ENCODE measurements around the gene HMX1.

HMX1 gene

DNA sequence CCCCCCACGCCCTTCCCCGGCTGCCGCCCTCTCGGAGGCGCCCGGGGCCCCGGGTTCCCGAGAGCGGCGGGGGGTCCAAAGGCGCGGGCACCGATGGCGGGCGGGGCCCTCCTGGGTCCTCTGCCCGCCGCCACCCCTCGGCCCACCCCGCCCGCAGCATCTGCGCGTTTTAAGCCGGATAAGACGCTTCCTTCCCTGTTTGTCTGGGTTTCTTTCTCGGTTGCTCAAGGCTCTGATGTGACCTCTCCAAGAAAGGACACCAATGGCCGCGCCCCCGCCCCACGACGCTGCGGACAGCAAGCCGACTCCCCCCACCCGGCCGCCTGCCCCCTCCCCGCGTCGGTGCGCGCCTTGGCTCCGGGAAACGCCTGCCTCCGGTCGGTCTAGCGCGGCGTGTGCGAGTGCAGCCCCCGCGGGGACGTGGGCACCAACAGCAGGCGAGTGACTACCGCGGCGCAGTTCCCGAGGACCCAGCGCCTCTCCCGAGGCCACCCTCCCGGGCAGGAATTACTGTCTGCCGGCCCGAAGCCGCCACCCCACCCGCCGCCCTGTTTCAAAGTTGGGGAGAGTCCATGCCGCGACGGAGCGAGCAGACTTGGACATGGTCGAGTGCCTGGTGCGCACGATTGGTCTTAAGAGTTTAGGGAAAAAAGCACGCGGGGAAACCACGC, 21.1 kb upstream of the HMX1 start:
- no peak for DNase-seq (ENCODE audit: low spot score)

DNA sequence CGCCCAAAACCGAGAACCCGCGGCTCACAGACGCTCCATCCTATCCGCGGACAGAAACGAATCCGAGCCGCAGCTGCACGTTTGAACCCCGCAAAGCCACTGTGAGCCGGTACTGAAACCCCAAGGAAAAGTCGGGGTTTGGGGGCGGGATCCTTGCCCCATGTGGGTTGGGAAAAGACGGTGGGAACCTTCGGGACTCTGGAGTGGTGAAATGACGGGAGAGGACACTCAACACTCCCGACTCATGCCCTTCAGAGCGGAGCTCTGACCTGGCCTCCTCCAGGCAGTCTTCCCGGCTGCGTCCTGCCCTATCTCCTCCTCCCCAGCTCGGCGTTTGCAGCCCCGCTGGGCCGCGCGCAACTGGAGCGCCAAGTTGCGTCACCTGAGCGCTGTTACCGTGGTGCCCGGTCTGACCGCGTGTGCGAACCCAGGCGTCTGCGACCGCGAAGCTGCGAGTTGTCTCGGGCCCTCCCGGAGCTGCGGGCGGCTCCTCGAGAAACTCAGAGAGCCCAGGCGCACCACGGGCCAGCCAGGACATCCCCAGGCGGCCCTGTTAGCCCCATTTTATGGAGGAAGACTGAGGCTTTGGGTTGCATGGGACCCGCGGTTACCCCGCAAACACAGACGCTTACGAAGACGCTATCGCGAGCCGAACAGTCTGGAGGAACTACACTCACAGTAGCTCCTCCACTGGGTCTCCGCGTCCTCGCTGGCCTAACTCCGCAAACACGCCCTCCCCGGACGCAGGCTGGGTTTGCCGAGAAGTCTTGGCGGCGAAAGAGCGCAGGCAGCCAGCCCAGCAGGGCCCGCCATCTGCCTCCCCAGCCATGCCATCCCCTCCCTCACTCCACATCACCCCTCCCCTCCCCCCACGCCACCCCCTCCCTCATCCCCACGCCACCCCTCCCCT, 20.3 kb upstream of the HMX1 start:
- DNase-seq (ENCODE audit: low spot score): no peak

DNA sequence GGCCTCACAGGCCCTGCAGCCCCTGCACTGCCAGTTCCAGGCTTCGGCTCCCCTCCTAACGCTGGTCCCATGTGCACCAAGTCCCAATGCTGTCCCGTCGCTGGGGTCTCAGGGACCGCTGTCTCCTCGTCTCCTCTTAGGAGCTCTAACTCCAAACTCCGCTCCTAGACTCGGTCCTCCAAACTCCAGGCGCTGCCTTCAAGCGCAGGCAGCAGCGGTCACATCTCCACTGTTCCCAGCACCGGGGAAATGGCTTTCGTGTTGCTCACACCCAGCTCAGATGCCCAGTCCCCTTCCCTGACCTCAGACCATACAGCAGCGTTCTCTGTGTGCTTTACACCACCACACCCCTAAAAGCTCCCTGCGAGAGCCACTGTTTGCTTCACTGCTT, 19.6 kb upstream of the HMX1 start:
- DNase-seq (ENCODE audit: low spot score): no peak

DNA sequence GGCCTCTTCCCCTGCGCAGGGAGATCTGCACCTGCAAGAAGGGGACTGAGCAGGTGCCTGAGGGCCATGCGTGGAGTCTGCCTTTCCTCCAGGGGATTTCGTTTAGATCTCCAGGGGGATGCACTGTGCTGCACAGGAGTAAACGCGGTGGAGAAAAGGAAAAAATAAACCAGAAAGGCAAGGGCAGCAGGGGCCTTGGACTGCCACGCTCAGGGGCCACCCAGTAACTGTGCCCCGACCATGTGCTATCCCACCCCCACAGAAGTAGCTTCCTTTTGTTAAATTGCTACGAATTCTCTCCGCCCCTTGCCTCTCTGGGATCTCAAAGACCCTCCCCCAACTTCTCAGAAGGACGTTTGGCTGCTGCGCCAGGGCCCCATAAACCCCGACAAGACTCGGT, 17.2 kb upstream of the HMX1 start:
- DNase-seq (ENCODE audit: low spot score): no peak

DNA sequence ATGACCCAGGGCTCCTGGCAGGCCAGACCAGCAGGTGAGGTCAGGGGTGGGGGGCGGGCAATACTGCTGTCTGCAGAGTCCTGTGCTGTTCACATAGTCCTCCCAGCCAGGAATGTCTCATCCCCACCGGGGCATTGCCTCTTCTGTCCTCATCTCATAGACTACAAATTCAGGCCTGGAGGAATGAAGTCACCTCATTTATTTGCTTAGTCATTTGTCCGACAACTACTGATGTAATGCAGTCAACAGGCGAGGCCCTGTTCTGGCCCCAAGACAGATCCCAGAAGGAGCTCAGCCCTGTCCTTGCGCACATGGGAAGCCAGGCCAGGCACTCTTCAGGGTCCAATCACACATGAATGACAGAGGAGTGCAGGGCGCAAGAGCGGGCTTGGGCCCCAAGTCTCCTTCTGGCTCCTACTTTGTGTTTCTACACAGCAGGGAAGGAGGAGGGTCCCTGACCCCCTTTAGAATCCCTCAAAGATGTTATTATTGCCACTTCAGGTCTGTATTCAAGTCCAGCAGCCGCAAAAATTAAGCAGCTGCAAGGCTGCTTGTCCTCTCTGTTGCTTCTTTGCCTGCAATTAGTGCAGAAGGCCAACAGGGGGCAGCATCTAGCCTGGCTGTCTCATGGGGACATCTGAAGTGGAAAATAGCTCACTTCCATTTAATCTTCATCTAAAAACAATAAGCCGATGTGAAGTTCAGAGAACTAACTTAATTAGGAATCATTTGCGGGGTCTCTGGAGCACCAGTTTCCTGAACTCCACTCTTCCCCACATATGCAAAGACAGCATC, 15.2 kb upstream of the HMX1 start:
- no peak for DNase-seq (ENCODE audit: low spot score)

DNA sequence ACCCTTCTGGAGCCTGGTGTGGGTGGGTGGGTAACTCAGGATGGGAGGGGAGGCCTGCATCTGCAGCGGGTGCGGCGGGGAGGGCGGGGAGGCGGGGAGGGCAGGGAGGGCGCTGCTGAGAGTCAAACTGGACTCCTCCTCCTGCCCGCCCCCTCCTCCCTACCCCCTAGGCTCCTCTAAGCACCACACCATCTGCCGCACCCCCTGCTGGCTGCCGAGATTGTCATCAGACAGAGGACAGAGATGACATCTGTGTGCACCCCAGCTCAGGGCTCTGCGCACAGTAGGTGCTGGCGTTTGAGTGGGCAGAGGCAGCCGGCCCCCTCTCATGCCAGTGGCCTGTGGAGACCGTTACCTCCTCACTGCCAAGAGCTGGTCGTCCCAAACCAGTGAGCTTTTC, 10.6 kb upstream of the HMX1 start:
- no peak for DNase-seq (ENCODE audit: low spot score)

DNA sequence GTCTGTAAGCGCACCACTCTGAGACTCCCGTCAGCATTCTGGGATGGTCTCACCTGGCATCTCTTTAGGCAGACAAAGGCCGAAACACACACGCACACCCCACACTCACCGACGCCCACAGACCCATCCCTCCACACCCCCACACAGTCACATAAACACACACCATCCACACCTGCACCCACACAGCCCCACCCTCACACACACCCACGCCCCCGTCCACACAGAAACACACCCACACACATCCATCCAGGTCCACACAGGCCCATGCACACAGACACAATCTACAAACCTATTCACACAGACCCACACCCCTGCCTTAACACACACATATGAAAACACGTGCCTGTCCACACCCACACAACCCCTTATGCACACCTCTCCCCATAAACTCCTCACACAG, 9.2 kb upstream of the HMX1 start:
- no peak for DNase-seq (ENCODE audit: low spot score)

DNA sequence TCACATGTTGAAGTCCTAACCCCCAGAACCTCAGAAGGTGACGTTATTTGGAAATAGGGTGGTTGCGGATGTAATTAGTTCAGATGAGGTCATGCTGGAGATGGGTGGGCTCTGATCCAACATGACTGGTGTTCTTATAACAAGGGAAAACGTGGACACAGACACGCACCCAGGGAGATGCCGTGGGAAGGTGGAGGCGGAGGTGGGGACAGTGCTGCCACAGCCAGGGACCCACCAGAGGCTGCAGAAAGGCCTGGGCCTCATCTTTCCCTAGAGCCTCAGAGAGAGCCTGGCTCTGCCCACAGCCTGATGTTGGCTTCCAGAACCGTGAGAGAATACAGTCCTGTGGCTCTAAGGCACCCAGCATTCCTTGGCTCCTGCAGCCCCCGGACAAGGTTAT, 7.9 kb upstream of the HMX1 start:
- no peak for DNase-seq (ENCODE audit: low spot score)

DNA sequence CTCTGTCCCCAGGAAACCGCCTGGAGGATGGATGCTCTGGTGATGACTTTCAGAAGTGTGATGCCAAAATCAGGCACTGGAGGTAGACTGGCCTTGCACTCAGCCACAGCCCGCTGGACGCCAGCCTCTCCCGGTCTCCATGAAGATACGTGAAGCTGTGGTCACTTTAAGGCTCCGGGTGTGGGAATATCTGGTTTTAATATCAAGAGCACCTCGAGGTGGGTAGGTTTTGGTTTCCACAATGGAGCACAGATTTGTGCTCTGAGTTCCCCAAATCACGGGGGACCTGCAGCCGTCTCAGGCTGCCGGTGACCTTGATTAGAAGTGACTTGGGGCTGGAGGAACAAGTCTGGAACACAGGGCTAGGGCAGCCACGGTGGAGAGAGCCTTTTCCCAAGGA, 6.8 kb upstream of the HMX1 start:
- DNase-seq (ENCODE audit: low spot score): no peak

DNA sequence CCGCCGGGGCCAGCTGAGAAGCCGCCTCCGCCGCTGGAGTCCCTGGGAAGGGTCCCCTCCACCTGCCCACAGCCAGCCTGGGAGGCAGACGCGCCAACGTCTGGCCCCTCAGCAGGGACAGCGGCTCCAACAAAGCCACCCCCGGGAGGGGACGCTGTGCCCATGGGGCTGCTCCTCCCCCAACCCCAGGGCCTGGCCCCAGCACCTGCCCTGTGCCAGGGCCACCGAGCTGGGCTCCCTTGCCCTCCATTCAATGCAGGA, 6.1 kb upstream of the HMX1 start:
- DNase-seq (ENCODE audit: low spot score): no peak

DNA sequence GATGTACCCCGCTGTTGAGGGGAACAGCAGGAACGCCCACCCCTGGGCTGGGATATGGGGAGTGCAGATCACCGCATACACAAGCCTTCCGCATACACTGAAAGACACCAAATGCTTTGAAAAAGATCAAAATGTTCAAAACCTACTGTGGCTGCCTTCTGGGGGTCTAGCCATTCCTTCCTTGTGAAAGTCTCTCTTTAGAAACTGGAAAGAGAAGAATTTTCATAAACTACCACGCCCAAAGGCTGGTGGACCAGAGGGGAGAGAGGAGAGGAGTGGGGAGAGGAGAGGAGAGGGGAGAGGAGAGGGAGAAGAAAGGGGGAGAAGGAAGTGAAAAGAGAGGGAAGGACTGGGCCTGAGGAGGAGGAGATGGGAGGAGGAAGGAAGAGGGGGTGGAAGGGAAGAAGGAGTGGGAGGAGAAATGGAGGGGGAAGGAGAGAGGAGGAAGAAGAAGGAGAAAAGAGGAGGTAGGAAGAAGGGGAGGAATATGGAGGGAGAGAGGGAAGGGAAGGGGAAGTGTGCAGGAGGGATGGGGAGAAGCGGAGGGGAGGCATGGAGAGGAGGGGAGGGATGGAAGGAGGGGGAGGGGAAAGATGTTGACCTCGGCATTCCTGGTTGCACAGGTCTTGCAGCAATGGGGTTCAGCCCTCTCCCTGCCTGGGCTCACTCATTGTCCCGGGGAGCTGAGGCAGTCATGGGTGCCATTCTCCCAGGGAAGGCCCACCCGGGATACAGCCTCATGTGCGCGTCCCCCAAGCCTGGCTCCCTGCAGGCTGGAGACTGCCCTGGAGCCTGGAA, 5.5 kb upstream of the HMX1 start:
- DNase-seq (ENCODE audit: low spot score): no peak

DNA sequence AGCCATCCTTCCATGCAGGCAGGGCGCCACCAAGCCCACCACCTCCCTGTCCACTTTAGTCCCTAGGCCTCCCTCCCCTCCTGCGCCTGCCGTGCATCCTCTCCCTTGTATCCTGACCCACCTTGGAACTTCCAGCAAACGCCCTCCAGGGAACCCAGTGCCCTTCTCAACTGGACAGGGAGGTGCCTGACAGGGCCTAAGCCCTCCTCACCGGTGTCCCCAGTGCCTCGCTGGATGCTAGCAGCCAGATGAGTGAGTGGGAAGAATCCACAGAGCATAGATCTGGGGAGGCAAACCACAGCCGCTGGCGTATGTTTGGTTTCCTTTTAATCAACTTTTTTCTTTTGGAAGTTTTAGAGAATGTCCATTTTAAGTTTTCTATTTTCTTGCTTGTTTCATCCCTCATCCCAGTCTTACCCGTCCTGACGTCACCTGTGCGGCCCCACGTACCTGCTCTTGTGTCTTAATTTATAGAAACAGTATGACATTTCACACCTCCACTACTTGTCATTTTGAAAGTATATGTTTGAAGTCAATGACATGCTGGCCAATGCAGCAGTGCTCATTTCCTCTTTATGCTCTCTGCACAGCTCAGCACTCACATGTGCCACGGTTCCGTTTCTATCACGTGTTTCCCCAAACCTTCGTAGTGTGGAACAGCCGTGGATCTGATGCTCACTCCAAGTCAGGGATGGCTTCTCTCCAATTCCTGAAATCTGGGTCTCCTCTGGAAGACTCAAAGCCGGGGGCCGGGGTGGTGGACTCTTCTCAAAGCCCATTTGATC, 3.4 kb upstream of the HMX1 start:
- no peak for DNase-seq (ENCODE audit: low spot score)

DNA sequence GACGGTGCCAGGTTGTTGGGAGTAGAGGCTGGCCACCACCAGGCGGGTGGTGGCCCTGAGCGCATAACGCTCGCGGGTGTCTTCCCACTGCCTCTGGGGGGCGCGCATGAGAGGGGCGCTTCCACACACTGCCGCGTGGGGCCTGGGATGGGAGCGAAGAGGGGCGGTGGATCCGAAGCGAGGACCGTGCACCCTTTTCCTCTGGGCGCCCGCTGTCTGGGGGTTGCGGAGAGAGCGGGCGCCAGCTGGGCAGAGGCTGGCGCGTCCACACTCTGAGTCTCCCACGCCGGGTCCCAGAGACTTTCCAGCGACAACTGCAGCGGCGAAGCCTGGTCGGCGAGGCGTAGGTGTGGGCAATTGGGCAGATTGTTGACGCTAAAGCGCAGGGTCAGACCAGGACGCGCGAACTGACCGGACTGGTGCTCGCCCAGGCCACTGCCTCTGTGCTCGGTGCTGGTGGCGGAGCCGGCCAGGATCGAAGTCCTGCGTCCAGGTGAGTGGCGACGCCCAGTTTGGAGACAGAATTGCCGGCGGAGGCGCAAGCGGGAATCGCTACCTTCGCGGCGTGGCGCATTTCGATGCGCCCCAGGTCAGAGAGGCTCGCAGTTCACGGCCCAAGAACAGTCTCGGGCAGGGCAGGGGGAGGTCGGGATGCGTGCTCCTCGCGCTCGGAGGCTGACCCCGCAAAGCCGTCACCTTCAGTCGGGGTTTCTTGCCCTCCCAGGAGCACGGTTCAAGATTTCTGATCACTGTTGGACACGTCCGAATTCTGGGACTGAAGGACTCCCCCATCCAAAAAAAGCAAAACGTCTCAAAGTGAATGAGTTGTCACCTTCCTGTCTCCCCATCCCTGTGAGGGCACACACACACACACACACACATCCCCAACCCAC, 2.6 kb upstream of the HMX1 start:
- DNase-seq (ENCODE audit: low spot score): no peak

DNA sequence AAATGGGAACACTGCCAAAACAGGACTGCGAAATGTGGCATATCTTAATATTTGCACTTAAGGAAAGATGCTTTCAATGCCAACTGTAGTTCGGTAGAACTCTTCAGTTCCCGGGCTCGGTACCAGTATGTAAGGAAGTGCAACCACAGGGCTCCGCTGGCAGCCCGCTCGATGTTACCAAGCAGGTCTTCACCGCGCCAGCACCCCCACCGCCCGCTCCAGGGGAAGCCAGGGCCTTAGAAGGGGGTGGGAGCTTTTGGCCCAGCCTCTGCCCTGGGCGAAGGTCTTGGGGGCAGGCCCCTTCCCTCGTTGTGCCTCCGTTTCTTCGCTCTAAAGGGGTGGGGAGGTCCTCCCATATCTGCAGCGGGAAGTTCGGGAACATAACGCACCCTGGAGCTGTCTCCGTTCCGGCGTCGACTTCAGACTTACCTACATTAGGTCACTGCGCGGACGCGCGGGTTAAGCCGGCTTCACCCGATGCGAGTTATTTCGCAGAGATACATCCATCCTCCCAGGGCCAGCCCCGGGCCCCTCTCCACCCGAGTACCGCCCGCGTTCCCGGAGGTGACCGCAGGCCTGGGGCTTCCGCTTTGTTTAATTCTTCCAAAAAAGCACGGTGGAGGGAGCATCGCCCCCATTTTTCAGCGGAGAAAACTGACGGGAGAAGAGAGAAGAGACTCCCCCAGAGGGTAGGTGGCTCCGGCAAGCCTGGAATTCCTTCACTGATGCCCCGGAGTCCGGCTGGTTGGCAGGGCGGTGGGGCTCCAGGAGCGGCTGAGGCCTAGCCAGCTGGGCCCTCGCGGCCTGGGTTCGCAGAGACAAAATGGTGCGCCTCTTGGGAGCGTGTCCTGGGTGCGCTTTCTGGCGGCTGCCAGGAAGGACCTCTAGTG, 1.0 kb upstream of the HMX1 start:
- no peak for DNase-seq (ENCODE audit: low spot score)

DNA sequence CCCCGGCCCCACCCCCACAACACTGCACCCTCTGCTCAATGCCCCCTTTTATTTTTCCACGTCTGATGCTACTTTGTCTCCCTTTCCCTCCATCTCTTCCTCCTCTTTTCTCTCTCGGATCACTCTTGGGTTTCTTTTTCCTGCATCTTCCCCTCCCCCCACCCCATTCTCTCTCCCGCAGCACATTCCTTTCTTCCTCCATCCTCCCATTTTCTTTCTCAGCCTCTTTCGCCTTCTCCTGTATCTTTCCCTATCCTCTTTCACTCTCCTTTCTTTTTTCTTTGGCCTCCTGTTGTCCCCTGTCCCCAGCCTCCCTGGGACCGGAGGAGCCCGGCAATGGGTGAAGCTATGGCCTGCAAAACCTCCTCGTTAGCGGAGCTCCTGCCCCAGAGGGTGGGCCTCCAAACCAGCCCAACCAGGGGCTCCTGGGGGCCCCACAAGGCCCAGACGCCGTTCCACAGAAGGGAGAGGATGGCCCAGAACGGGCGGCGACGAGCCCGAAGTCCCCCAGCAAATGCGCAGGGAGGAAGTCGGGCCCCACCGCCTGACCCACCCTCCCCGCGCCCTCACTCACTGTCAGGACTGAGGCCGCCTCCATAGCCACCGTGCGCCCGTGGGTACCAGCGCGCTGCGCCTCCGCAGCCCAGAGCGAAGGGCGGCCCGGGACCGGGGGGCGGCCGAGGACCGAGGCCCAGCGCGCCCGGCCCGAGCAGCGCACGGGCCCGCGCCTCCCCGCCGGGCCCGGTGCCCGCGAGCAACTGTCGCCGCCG, 807 bp downstream of the HMX1 start:
- DNase-seq (ENCODE audit: low spot score): no peak

DNA sequence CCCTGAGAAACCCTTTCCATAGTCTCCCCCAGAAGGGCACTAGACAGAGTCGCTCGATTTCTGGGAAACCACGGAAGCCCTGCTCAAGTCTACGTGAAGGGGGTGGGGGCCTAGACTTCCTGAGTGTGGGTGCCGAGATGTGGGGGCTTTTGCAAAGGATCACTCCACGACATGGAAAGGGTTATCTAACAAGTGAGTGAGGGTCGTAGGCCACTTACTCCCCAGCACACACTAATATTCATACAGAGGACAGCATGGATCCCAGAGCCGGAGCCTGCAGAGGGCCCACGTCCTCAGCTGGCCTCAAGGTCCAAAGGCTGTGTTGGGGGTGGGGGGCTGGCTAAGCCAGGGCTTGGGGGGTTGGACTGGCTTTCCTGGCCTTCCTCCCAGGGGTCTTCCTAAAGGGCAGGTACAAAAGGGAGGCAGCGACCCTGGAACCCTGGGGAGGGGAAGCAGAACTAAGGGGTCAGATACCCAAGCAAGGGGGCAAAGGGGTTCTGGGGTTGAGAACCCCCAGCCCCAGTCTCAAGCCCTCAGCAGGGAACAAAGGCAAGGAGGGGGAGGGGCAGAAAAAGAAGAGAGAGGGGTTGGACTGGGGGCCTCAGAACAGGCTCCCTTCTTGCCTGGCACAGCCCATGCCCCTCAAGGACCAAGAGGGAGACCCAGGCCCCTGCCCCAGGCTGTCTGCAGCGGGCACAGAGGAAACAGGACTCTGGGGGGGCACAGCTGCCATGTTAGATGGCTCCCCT, 1.6 kb downstream of the HMX1 start:
- DNase-seq (ENCODE audit: low spot score): no peak

DNA sequence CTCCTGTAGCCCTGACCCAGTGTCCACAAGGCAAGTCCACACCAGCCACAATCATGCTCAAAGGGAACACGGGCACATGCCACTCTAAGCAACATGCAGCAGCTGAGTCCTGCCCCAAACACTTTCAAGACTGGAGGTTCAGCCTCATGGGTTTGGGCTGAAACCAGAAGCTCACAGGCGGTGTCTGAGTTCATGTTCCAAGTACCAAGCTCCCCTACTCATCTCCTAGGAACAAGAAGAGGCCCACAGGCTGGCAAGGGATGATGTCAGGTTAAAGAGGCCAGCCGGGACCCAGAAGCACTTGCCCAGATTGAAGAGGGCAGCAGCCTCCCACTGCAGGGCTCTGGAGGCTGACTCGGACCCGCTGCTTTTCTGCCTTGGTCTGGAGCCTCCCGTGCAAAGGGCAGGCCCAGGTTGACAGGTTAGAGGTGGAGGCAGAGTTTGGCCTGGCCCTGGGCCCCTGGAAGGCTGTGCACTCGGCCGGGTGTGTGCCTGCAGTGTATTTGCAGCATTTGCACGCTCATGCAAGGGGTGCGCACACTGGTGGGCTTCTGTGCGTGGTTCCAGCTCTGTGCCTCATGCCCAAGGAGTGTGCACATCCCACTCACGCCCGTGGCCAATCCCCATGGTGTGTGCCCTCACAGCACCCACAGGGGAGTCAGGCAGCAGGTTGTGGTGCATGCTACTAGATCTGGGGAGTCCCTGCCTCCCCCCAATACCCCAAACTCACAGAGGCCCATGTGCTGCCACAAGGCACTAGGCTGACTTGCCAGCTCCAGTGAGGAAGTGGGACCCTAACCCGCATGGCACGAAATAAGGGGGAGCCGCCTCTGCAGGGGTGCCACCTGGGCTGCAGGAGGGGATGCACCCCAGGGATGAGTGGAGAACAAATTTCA, 2.4 kb downstream of the HMX1 start:
- DNase-seq (ENCODE audit: low spot score): no peak

Measured in ecto neural progenitor cell (in vitro differentiated cells).